B cell (primary cell): ENCODE data around the gene ARMC9.

Source experiments
- EZH2 ChIP-seq: IDR thresholded peaks from 2 replicates; pipeline ENCODE4 v1.6.1; 2012; ENCODE audit warnings: borderline replicate concordance, low read depth, mild to moderate bottlenecking, moderate library complexity, low read length; ENCODE audit not compliant: insufficient read depth, poor library complexity, severe bottlenecking
- TF ChIP-seq, protein P1 (sequence below): fragments of 200-600 bp; IDR thresholded peaks from one replicate; pipeline ENCODE4 v1.8.0; 2022; ENCODE audit warnings: antibody characterized with exemption, mild to moderate bottlenecking

DNA sequence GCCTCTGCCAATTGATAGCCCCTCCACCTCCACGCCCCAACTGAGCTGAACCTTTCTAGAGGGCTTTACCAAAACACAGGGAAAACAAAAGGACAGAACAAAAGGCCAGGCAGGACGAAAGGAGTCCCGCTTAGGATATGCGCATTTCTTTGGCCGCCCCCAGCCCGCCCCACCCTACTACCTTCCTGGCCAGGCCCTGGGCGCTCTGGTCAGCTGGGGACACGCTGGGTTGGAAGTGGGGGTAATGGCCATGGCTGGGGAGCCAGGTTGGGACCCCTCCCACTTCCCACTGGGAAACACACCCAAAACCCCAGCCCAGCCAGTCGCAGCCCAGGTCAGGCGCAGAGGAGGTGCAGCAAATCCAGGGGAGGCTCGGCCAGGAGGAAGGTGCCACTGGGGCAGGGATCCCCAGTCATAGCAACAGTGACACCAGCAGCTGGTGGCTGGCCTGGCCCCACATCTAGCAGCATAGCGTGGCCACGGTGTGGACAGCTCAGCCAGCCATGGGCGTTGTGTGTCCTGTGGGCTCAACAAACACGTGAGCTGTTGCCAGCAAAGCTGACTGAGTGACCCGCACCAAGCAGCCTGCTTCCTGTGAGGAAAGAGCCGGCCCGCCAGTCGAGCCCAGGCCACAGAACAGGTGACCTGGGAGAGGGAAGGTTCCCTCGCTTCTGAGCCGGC is 172.5 kb downstream of the ARMC9 start:
- TF ChIP-seq, protein P1, sequence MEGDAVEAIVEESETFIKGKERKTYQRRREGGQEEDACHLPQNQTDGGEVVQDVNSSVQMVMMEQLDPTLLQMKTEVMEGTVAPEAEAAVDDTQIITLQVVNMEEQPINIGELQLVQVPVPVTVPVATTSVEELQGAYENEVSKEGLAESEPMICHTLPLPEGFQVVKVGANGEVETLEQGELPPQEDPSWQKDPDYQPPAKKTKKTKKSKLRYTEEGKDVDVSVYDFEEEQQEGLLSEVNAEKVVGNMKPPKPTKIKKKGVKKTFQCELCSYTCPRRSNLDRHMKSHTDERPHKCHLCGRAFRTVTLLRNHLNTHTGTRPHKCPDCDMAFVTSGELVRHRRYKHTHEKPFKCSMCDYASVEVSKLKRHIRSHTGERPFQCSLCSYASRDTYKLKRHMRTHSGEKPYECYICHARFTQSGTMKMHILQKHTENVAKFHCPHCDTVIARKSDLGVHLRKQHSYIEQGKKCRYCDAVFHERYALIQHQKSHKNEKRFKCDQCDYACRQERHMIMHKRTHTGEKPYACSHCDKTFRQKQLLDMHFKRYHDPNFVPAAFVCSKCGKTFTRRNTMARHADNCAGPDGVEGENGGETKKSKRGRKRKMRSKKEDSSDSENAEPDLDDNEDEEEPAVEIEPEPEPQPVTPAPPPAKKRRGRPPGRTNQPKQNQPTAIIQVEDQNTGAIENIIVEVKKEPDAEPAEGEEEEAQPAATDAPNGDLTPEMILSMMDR, result no peak
- no peak for TF ChIP-seq EZH2
